Measurements from ENCODE around the gene HES1. TPM values are rescaled to one million over a fixed set of nuclear protein-coding genes. Genes with fewer than 3 reads are reported as not detected.

HES1 gene
- total and polyA plus RNA-seq, 8 donors: 15.7 to 68.5 (median 36.3) TPM

- WGBS, 2 donors: 56 to 59% methylated on average over 10 of the region's 10 CpGs
- H3K9me3 ChIP-seq: no peaks in the 10 kb centered on the region
- ATAC-seq: peak; percentile 33 to 67 (median 50)
- no peaks in the 10 kb centered on the region for H3K36me3 ChIP-seq
- intact Hi-C loops (cut with DNase I): no loop called here
- no peaks in the 10 kb centered on the region for H3K27me3 ChIP-seq
- DNase-seq: peak in 4 of 6 donors; percentile 53 to 69 (median 56)
- H3K27ac ChIP-seq: peak overlapping the region; percentile 69 to 84 (median 72)
- H3K4me3 ChIP-seq: no peak overlapping the region
- no peak for TF ChIP-seq CTCF (IDR thresholded peaks at IDR 0.05)
- peaks cover 40 to 56% (median 48%) of the 10 kb centered on the region in 3 donors for H3K4me1 ChIP-seq
- FAIRE-seq: no peak
Observed at GRCh38 chr3:194098081-194098842, 37.7 kb upstream of the HES1 start.

- ATAC-seq (no peak), FAIRE-seq (no peak), DNase-seq (no peak)
- Histone ChIP-seq H3K36me3 (no peaks in the 10 kb centered on the region), H3K4me1 (peaks cover 40 to 56% (median 48%) of the 10 kb centered on the region in 3 donors), H3K27ac (peak overlapping the region in 3 of 4 donors; percentile 69 to 84 (median 74)), H3K27me3 (no peaks in the 10 kb centered on the region), H3K9me3 (no peaks in the 10 kb centered on the region), H3K4me3 (no peak overlapping the region)
- no peak for TF ChIP-seq CTCF (IDR thresholded peaks at IDR 0.05)
- intact Hi-C loops (cut with DNase I): no loop called here
- WGBS, 2 donors: 90 to 92% methylated on average over 4 of the region's 4 CpGs
Observed at GRCh38 chr3:194098843-194099183, 37.1 kb upstream of the HES1 start.

- H3K36me3 ChIP-seq: no peaks in the 10 kb centered on the region
- no peak for TF ChIP-seq CTCF (IDR thresholded peaks at IDR 0.05)
- no peak for DNase-seq
- no peaks in the 10 kb centered on the region for H3K27me3 ChIP-seq
- no peak for ATAC-seq
- peaks cover 40 to 56% (median 48%) of the 10 kb centered on the region in 3 donors for H3K4me1 ChIP-seq
- WGBS, 2 donors: 82 to 88% methylated on average over 10 of the region's 10 CpGs
- no peaks in the 10 kb centered on the region for H3K9me3 ChIP-seq
- intact Hi-C loops (cut with DNase I): no loop called here
- FAIRE-seq: no peak
- no peak overlapping the region for H3K27ac ChIP-seq
- no peak overlapping the region for H3K4me3 ChIP-seq
Observed at GRCh38 chr3:194099215-194099614, 36.7 kb upstream of the HES1 start.

GRCh38 chr3:194100856-194101390, 35.0 kb upstream of the HES1 start:
- TF ChIP-seq CTCF (IDR thresholded peaks at IDR 0.05): no peak
- Histone ChIP-seq H3K4me3 (no peak overlapping the region), H3K27ac (peak overlapping the region in 1 of 4 donors; percentile 54), H3K4me1 (peaks cover 38 to 52% (median 40%) of the 10 kb centered on the region in 3 donors), H3K36me3 (no peaks in the 10 kb centered on the region), H3K27me3 (no peaks in the 10 kb centered on the region), H3K9me3 (no peaks in the 10 kb centered on the region)
- FAIRE-seq: no peak
- intact Hi-C loops (cut with DNase I): no loop called here
- no peak for DNase-seq
- ATAC-seq: no peak
- 86 to 88% methylated on average over 15 of the region's 15 CpGs for WGBS, 2 donors

Measured in pancreas (tissue), 10 donors.